ENCODE data around the gene DCXR.

GRCh38 chr17:82018989-82019689, 18.4 kb downstream of the DCXR start:
- TF ChIP-seq CTCF (IDR thresholded peaks at IDR 0.05) (no peak), POLR2A (IDR thresholded peaks at IDR 0.05) (no peak)
